Stimulated activated CD8-positive, alpha-beta memory T cell treated with anti-CD3 and anti-CD28 coated beads, Interleukin-2, amount 100 ng/mL, for 1 hour (primary cell): Measurements from ENCODE around the gene GPRIN2.
"Not testable (repeated sequence)": the region's sequence is repeated elsewhere in the genome, so short reads cannot be mapped to it uniquely, and the experiment has no call there.

Experiments used
- DNase-seq, 2 donors: peaks; one replicate each; pipeline ENCODE4 v3.0.0-alpha.2; 2020; ENCODE audit warnings: low read depth in 2 of 2

Gene GPRIN2

GRCh38 chr10:46520941-46521340 is 35.5 kb downstream of the GPRIN2 start:
- no peak for DNase-seq

GRCh38 chr10:46520381-46520780 is 36.1 kb downstream of the GPRIN2 start:
- DNase-seq = no peak

- no peak for DNase-seq
Measured at GRCh38 chr10:46518028-46518725, 38.3 kb downstream of the GPRIN2 start.

- DNase-seq = no peak
Measured at GRCh38 chr10:46517541-46517940, 38.9 kb downstream of the GPRIN2 start.

- DNase-seq = no peak
Measured at GRCh38 chr10:46516660-46517416, 39.6 kb downstream of the GPRIN2 start.

GRCh38 chr10:46515793-46516192 is 40.7 kb downstream of the GPRIN2 start:
- no peak for DNase-seq

GRCh38 chr10:46515366-46515765 is 41.1 kb downstream of the GPRIN2 start:
- DNase-seq = no peak

- no peak for DNase-seq
Measured at GRCh38 chr10:46514899-46515298, 41.6 kb downstream of the GPRIN2 start.

- DNase-seq = no peak
Measured at GRCh38 chr10:46514431-46514861, 42.0 kb downstream of the GPRIN2 start.

GRCh38 chr10:46513333-46513732 is 43.1 kb downstream of the GPRIN2 start:
- not testable (repeated sequence) for DNase-seq

GRCh38 chr10:46512725-46513124 is 43.7 kb downstream of the GPRIN2 start:
- DNase-seq = not testable (repeated sequence)

- DNase-seq = not testable (repeated sequence)
Measured at GRCh38 chr10:46512002-46512401, 44.5 kb downstream of the GPRIN2 start.
